WTC11 (cell line): ENCODE data around the gene POGLUT2. TPM values are rescaled to one million over a fixed set of nuclear protein-coding genes. Genes with fewer than 3 reads are reported as not detected.
A peak's percentile ranks its signal among the peaks of the same experiment; 100 is the strongest.

Source experiments
- ATF1 ChIP-seq: sonication (generic); formaldehyde crosslinking; IDR thresholded peaks from 2 replicates; pipeline ENCODE4 v1.8.1; 2023; ENCODE audit warnings: mild to moderate bottlenecking, moderate library complexity, missing genetic modification reagents
- CBFB ChIP-seq: sonication (generic); formaldehyde crosslinking; IDR thresholded peaks from 2 replicates; pipeline ENCODE4 v1.8.1; 2022; ENCODE audit warnings: mild to moderate bottlenecking, low read depth, missing genetic modification reagents
- CREB1 ChIP-seq: sonication (generic); formaldehyde crosslinking; IDR thresholded peaks from 2 replicates; pipeline ENCODE4 v1.8.0; 2023; ENCODE audit warnings: mild to moderate bottlenecking, missing genetic modification reagents
- CREM ChIP-seq: sonication (generic); formaldehyde crosslinking; IDR thresholded peaks from 2 replicates; pipeline ENCODE4 v1.8.1; 2022; ENCODE audit warnings: mild to moderate bottlenecking, missing genetic modification reagents, moderate library complexity
- EMX1 ChIP-seq: fragments of 250-450 bp; sonication (Bioruptor Pico); IDR thresholded peaks from 2 replicates; pipeline ENCODE4 v1.8.0; 2021; ENCODE audit warnings: mild to moderate bottlenecking
- ETV6 ChIP-seq: sonication (generic); formaldehyde crosslinking; IDR thresholded peaks from 2 replicates; pipeline ENCODE4 v1.8.1; 2022; ENCODE audit warnings: mild to moderate bottlenecking, missing genetic modification reagents
- FOXP1 ChIP-seq: sonication (generic); formaldehyde crosslinking; IDR thresholded peaks from 2 replicates; pipeline ENCODE4 v1.8.0; 2022; ENCODE audit warnings: missing genetic modification reagents, mild to moderate bottlenecking, moderate library complexity, borderline replicate concordance
- GTF2I ChIP-seq: fragments of 250-450 bp; sonication (Bioruptor Pico); conservative IDR thresholded peaks from 2 replicates; pipeline ENCODE4 v1.4.0; 2021; ENCODE audit warnings: mild to moderate bottlenecking
- JUN ChIP-seq: sonication (generic); formaldehyde crosslinking; IDR thresholded peaks from 2 replicates; pipeline ENCODE4 v1.8.0; 2023; ENCODE audit warnings: mild to moderate bottlenecking, missing genetic modification reagents
- MYBL2 ChIP-seq: sonication (generic); formaldehyde crosslinking; IDR thresholded peaks from 2 replicates; pipeline ENCODE4 v1.8.1; 2023; ENCODE audit warnings: mild to moderate bottlenecking, moderate library complexity, missing genetic modification reagents
- NFE2L1 ChIP-seq: sonication (generic); formaldehyde crosslinking; IDR thresholded peaks from 2 replicates; pipeline ENCODE4 v1.8.1; 2023; ENCODE audit warnings: missing genetic modification reagents
- NFYB ChIP-seq: sonication (generic); formaldehyde crosslinking; conservative IDR thresholded peaks from 2 replicates; pipeline ENCODE4 v1.8.0; 2022; ENCODE audit warnings: low read depth, missing genetic modification reagents
- OVOL2 ChIP-seq: fragments of 250-450 bp; sonication (Bioruptor Pico); IDR thresholded peaks from 2 replicates; pipeline ENCODE4 v1.9.0; 2021; ENCODE audit warnings: mild to moderate bottlenecking, borderline replicate concordance
- RORB ChIP-seq: fragments of 250-450 bp; sonication (Bioruptor Pico); IDR thresholded peaks from 2 replicates; pipeline ENCODE4 v1.9.0; 2021; ENCODE audit warnings: mild to moderate bottlenecking
- TEAD4 ChIP-seq: sonication (generic); formaldehyde crosslinking; IDR thresholded peaks from 2 replicates; pipeline ENCODE4 v1.8.0; 2022; ENCODE audit warnings: mild to moderate bottlenecking, missing genetic modification reagents
- ZNF219 ChIP-seq: sonication (generic); formaldehyde crosslinking; IDR thresholded peaks from 2 replicates; pipeline ENCODE4 v1.8.0; 2023; ENCODE audit warnings: missing genetic modification reagents, mild to moderate bottlenecking, borderline replicate concordance
- ZNF396 ChIP-seq: fragments of 250-450 bp; sonication (Bioruptor Pico); IDR thresholded peaks from 2 replicates; pipeline ENCODE4 v1.8.0; 2021; ENCODE audit warnings: mild to moderate bottlenecking, moderate library complexity, borderline replicate concordance
- ZNF416 ChIP-seq: fragments of 250-450 bp; sonication (Bioruptor Pico); IDR thresholded peaks from 2 replicates; pipeline ENCODE4 v1.9.0; 2021; ENCODE audit warnings: mild to moderate bottlenecking, inconsistent platforms
- ZNF671 ChIP-seq: fragments of 250-450 bp; sonication (Bioruptor Pico); IDR thresholded peaks from 2 replicates; pipeline ENCODE4 v1.8.0; 2021; ENCODE audit warnings: mild to moderate bottlenecking
- total RNA-seq: library from RNA; stranded (reverse); gene quantifications from 3 replicates; pipeline ENCODE4 v1.2.3, GENCODE V29; 2021
- TF ChIP-seq, protein P1 (sequence below): sonication (generic); formaldehyde crosslinking; IDR thresholded peaks from 2 replicates; pipeline ENCODE4 v1.8.1; 2023; ENCODE audit warnings: mild to moderate bottlenecking, moderate library complexity, missing genetic modification reagents
- TF ChIP-seq, protein P2 (sequence below): sonication (generic); formaldehyde crosslinking; IDR thresholded peaks from 2 replicates; pipeline ENCODE4 v1.8.1; 2022; ENCODE audit warnings: low read depth, missing genetic modification reagents, borderline replicate concordance
- TF ChIP-seq, protein P3 (sequence below): sonication (generic); formaldehyde crosslinking; IDR thresholded peaks from 2 replicates; pipeline ENCODE4 v1.8.0; 2023; ENCODE audit warnings: missing genetic modification reagents, mild to moderate bottlenecking, borderline replicate concordance
- TF ChIP-seq, protein P4 (sequence below): sonication (generic); formaldehyde crosslinking; IDR thresholded peaks from 2 replicates; pipeline ENCODE4 v1.8.1; 2023; ENCODE audit warnings: mild to moderate bottlenecking, missing genetic modification reagents, borderline replicate concordance
- TF ChIP-seq, protein P5 (sequence below): sonication (generic); formaldehyde crosslinking; IDR thresholded peaks from 2 replicates; pipeline ENCODE4 v1.8.1; 2023; ENCODE audit warnings: mild to moderate bottlenecking, missing genetic modification reagents
- TF ChIP-seq, protein P6 (sequence below): sonication (generic); formaldehyde crosslinking; IDR thresholded peaks from 2 replicates; pipeline ENCODE4 v1.8.0; 2022; ENCODE audit warnings: mild to moderate bottlenecking, missing genetic modification reagents

Gene POGLUT2
- total RNA-seq, 1 experiment from 2014 or later: 17.2 TPM

DNA sequence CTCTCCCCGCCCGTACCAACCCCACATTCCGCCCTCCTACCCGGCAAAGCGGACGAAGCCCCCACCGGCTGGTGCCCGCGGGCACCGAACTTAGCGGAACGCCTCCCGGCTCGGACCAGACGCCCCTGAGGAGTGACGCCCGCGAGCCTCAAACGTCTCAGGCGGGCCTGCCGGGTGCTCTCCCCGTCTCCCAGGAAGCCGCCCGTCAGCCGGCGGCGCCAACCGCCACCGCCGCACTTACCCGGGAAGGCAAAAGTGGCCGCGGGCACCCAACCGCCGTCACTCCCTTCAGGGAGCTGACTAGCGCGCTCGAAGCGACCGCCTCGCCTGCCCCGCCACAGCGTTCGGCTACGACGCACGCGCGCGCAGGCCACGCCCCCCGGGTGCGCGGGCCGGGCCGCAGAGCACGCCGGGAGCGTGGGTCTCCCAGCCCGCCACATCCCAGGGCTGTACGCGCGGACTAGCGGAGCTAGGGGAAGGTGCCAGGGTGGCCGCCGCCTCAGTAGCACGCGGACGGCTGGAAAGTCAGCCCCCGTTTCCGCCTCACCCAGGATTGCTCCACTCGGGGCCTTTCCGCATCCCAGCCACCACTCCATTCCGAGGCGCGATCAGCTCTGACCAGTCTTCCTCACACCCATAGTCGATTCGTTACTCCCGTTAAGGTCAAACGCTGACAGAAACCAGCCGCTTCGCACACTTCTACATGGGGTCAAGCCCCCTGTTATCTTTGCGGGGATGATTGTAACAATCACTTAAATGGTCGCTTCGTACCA lies 25.1 kb downstream of the POGLUT2 start, which contains the start of gene TEX30 (continued):
- TF ChIP-seq, protein P1, sequence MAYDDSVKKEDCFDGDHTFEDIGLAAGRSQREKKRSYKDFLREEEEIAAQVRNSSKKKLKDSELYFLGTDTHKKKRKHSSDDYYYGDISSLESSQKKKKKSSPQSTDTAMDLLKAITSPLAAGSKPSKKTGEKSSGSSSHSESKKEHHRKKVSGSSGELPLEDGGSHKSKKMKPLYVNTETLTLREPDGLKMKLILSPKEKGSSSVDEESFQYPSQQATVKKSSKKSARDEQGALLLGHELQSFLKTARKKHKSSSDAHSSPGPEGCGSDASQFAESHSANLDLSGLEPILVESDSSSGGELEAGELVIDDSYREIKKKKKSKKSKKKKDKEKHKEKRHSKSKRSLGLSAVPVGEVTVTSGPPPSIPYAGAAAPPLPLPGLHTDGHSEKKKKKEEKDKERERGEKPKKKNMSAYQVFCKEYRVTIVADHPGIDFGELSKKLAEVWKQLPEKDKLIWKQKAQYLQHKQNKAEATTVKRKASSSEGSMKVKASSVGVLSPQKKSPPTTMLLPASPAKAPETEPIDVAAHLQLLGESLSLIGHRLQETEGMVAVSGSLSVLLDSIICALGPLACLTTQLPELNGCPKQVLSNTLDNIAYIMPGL: peak; percentile 92
- TF ChIP-seq MYBL2 (peak; percentile 88), CREB1 (CRISPR knock-in tag) (peak; percentile 44; the same call in 1 of the 2 replicates), ZNF671 (CRISPR knock-in tag) (no peak), NFE2L1 (CRISPR knock-in tag) (peak; percentile 95), OVOL2 (CRISPR knock-in tag) (no peak), ZNF396 (CRISPR knock-in tag) (no peak), EMX1 (CRISPR knock-in tag) (peak; percentile 34; the same call in 1 of the 2 replicates), ETV6 (CRISPR knock-in tag) (peak; percentile 97), CBFB (no peak; the same call in 1 of the 2 replicates), JUN (CRISPR knock-in tag) (peak; percentile 94; the same call in 1 of the 2 replicates), TEAD4 (CRISPR knock-in tag) (peak; percentile 82; the same call in 1 of the 2 replicates), CREM (peak; percentile 88), ZNF219 (no peak), ZNF416 (CRISPR knock-in tag) (no peak), NFYB (peak; percentile 50), ATF1 (CRISPR knock-in tag) (peak; percentile 91), GTF2I (no peak), FOXP1 (CRISPR knock-in tag) (peak; percentile 98), RORB (CRISPR knock-in tag) (no peak)
- TF ChIP-seq, protein P2, sequence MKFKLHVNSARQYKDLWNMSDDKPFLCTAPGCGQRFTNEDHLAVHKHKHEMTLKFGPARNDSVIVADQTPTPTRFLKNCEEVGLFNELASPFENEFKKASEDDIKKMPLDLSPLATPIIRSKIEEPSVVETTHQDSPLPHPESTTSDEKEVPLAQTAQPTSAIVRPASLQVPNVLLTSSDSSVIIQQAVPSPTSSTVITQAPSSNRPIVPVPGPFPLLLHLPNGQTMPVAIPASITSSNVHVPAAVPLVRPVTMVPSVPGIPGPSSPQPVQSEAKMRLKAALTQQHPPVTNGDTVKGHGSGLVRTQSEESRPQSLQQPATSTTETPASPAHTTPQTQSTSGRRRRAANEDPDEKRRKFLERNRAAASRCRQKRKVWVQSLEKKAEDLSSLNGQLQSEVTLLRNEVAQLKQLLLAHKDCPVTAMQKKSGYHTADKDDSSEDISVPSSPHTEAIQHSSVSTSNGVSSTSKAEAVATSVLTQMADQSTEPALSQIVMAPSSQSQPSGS: peak; percentile 75; the same call in 1 of the 2 replicates
- TF ChIP-seq, protein P3, sequence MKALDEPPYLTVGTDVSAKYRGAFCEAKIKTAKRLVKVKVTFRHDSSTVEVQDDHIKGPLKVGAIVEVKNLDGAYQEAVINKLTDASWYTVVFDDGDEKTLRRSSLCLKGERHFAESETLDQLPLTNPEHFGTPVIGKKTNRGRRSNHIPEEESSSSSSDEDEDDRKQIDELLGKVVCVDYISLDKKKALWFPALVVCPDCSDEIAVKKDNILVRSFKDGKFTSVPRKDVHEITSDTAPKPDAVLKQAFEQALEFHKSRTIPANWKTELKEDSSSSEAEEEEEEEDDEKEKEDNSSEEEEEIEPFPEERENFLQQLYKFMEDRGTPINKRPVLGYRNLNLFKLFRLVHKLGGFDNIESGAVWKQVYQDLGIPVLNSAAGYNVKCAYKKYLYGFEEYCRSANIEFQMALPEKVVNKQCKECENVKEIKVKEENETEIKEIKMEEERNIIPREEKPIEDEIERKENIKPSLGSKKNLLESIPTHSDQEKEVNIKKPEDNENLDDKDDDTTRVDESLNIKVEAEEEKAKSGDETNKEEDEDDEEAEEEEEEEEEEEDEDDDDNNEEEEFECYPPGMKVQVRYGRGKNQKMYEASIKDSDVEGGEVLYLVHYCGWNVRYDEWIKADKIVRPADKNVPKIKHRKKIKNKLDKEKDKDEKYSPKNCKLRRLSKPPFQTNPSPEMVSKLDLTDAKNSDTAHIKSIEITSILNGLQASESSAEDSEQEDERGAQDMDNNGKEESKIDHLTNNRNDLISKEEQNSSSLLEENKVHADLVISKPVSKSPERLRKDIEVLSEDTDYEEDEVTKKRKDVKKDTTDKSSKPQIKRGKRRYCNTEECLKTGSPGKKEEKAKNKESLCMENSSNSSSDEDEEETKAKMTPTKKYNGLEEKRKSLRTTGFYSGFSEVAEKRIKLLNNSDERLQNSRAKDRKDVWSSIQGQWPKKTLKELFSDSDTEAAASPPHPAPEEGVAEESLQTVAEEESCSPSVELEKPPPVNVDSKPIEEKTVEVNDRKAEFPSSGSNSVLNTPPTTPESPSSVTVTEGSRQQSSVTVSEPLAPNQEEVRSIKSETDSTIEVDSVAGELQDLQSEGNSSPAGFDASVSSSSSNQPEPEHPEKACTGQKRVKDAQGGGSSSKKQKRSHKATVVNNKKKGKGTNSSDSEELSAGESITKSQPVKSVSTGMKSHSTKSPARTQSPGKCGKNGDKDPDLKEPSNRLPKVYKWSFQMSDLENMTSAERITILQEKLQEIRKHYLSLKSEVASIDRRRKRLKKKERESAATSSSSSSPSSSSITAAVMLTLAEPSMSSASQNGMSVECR (CRISPR knock-in tag): peak; percentile 89
- TF ChIP-seq, protein P4, sequence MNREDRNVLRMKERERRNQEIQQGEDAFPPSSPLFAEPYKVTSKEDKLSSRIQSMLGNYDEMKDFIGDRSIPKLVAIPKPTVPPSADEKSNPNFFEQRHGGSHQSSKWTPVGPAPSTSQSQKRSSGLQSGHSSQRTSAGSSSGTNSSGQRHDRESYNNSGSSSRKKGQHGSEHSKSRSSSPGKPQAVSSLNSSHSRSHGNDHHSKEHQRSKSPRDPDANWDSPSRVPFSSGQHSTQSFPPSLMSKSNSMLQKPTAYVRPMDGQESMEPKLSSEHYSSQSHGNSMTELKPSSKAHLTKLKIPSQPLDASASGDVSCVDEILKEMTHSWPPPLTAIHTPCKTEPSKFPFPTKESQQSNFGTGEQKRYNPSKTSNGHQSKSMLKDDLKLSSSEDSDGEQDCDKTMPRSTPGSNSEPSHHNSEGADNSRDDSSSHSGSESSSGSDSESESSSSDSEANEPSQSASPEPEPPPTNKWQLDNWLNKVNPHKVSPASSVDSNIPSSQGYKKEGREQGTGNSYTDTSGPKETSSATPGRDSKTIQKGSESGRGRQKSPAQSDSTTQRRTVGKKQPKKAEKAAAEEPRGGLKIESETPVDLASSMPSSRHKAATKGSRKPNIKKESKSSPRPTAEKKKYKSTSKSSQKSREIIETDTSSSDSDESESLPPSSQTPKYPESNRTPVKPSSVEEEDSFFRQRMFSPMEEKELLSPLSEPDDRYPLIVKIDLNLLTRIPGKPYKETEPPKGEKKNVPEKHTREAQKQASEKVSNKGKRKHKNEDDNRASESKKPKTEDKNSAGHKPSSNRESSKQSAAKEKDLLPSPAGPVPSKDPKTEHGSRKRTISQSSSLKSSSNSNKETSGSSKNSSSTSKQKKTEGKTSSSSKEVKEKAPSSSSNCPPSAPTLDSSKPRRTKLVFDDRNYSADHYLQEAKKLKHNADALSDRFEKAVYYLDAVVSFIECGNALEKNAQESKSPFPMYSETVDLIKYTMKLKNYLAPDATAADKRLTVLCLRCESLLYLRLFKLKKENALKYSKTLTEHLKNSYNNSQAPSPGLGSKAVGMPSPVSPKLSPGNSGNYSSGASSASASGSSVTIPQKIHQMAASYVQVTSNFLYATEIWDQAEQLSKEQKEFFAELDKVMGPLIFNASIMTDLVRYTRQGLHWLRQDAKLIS (CRISPR knock-in tag): 0 out of 2 replicates have a peak, but pooled peaks have one; percentile 73
- TF ChIP-seq, protein P5, sequence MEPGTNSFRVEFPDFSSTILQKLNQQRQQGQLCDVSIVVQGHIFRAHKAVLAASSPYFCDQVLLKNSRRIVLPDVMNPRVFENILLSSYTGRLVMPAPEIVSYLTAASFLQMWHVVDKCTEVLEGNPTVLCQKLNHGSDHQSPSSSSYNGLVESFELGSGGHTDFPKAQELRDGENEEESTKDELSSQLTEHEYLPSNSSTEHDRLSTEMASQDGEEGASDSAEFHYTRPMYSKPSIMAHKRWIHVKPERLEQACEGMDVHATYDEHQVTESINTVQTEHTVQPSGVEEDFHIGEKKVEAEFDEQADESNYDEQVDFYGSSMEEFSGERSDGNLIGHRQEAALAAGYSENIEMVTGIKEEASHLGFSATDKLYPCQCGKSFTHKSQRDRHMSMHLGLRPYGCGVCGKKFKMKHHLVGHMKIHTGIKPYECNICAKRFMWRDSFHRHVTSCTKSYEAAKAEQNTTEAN (CRISPR knock-in tag): peak; percentile 97; the same call in 1 of the 2 replicates
- TF ChIP-seq, protein P6, sequence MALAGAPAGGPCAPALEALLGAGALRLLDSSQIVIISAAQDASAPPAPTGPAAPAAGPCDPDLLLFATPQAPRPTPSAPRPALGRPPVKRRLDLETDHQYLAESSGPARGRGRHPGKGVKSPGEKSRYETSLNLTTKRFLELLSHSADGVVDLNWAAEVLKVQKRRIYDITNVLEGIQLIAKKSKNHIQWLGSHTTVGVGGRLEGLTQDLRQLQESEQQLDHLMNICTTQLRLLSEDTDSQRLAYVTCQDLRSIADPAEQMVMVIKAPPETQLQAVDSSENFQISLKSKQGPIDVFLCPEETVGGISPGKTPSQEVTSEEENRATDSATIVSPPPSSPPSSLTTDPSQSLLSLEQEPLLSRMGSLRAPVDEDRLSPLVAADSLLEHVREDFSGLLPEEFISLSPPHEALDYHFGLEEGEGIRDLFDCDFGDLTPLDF (CRISPR knock-in tag): peak; percentile 84; the same call in 1 of the 2 replicates
